Testis (tissue), 2 donors: ENCODE results near the gene RPAP2.
"Not testable (repeated sequence)": the region's sequence is repeated elsewhere in the genome, so short reads cannot be mapped to it uniquely, and the experiment has no call there.

ENCODE experiments used
- CTCF ChIP-seq, 3 experiments: fragments of 450-650 bp in 2 of 3; fragments of 200-600 bp in 1 of 3; sonication (generic) in 1 of 3; IDR thresholded peaks; one replicate each; pipeline ENCODE4 v1.5.1; 2016 to 2019; ENCODE audit warnings: antibody characterized with exemption in 3 of 3, mild to moderate bottlenecking in 2 of 3, moderate library complexity in 1 of 3
- POLR2A ChIP-seq: fragments of 450-650 bp; IDR thresholded peaks from one replicate; pipeline ENCODE4 v1.6.1; 2017; ENCODE audit warnings: antibody characterized with exemption, mild to moderate bottlenecking, moderate library complexity

- not testable (repeated sequence) for TF ChIP-seq CTCF (IDR thresholded peaks at IDR 0.05); POLR2A
Measured at GRCh38 chr1:92254714-92255113, 44.1 kb upstream of the RPAP2 start.
